Activated T-cell treated with anti-CD3 and anti-CD28 coated beads for 48 hours (primary cell): ENCODE measurements around the gene COX14.
"Not testable (repeated sequence)": the region's sequence is repeated elsewhere in the genome, so short reads cannot be mapped to it uniquely, and the experiment has no call there.

Experiments
- DNase-seq: peaks from one replicate; pipeline ENCODE4 v3.0.0-alpha.2; 2020; ENCODE audit warnings: low read depth

Gene COX14

DNA sequence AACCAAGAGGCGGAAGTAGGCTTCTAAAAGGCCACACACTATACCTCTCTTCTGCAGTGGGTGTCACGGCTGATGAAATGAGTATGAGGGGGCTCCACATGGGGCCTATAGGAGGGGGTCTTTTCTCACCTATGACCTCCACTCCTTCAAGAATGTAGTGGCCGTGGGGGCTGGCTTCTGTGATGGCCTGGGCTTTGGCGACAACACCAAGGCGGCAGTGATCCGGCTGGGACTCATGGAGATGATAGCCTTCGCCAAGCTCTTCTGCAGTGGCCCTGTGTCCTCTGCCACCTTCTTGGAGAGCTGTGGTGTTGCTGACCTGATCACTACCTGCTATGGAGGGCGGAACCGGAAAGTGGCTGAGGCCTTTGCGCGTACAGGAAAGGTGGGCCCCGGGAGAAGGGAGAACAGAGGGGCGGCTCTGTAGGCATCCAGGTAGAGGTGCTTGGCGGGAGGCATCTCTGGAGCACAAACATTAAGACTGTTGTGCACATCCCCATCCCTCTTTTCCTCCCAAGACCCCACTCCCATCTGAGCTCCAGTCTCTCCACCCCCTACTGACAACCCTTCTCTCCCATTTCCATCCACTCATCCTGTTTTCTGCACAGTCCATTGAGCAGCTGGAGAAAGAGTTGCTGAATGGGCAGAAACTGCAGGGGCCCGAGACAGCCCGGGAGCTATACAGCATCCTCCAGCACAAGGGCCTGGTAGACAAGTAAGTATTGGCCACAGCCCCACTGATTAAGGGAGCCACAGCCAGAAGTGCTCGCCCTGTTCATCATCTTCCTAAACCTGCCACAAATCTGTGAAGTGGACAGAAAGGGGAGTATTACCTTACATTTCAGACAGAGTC is 4.4 kb upstream of the COX14 start:
- DNase-seq: no peak

DNA sequence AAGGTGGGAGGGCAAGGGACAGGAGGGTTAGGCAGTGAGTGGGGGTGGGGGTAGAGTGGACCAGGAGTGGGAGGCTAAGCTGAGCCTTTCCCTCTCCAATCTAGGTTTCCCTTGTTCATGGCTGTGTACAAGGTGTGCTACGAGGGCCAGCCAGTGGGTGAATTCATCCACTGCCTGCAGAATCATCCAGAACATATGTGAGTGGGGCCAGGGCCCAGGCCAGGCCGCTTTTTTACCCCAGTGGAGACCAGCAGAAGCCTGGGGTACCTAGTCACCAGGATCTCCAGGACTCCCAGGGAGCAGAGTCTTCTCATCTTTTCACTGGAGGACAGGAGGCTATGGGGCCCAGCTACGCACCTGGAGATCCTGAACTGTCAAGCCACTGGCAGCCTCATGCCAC is 2.7 kb upstream of the COX14 start:
- no peak for DNase-seq

DNA sequence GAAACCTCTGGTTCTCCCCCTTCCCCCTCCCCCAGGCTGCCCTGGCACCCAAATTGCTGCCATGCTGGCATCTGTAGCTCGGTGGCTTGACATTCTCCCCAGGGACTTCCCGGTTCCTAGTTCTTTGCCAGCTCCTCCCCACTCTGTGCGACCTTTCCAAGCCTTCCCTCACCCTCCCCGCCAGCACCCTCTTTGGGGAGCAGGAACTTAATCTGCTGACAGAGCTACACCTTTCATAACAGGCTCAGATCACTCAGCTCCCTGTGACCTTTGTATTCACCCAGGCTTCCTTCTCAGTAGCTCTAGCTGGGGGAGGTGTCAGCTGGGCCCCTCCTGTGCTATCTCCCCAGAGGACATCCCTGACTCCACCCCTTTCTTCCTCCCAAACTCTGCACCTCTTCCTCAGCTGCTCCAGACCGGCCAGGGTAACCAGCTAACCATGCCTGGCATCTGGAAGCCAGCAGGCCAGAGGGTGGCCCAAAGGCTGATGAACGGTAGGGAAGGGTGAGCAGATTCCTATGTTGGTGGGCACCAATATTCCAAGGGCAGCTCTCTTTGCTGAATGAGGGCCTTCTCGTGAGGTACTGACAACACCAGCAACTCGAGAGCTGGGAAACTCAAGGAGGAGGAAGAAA is 1.8 kb upstream of the COX14 start:
- DNase-seq: no peak

DNA sequence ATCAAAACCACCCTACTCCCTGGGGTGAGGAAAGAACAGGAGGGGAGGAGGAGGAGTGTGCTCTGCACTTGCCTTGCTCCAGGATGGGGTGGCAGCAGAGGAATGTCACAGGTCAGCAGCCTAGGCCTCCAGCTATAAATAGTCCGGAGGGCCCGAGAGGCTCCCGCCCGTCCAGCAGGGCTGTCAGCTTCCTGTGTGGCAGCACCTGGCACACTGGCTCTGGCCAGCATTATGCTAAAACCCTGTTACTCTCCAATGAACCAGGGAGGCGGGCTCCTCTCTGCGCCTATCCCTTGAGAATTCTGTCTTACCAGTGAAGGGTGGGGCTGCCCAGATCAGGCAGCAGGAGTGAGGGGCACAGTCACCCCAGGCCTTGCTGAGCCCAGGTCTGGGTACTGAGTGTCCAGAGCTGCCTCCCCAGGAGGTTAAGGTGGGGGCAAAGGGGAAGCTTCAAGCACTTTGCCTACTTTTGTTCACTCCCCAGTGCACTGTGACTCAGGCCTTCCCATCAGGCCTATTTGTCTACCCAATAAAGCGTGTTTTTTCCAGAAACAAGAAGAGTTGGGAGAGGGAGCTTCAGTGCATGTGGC is 1.2 kb upstream of the COX14 start:
- no peak for DNase-seq

DNA sequence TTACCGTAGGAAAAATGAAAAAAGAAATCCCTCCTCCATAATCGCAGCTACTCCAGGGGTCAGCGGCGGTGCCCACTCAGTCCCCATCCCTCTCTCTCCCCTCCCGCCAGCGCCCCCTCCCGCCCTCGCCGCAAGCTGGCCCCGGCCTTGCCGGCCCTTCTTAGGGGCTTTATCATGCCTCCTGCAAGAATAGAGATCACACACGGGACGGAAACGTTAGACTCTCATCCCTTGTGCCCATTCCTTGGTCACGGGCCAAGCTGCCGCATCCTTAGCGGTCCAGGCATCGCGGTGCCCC is 692 bp upstream of the COX14 start:
- no peak for DNase-seq

DNA sequence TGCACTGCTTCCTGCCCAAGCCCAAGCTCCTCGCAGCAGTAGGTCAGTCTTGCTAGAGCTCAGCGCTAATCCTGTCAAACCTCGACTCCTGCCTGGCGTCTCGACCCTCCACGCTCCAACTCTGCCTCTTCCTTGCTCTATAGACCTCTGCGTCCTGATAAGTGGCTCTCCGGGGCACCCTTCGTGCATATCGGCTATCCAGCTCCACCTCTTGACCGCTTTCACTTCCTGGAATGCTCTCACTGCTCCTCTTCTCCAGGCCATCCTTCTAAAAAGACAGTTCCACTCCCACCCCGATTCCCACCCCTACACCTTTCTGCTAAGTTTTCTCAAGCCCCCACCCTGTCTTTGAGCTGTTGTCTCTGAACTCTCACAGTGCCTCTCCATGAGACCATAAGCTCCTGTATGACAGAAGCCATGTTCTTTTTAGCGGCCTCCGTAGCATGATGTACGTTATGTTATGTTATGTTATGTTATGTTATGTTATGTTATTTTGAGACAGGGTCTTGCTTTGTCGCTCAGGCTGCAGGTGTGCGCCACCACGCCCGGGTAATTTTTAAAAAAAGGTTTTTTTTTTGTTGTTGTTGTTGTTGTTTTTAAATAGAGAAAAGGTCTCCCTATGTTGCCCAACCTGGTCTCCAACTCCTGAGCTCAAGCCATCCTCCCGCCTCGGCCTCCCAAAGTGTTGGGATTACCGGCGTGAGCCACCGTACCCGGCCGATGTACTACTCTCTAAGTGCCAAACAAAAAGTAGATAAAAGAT is 601 bp downstream of the COX14 start:
- DNase-seq: no peak

DNA sequence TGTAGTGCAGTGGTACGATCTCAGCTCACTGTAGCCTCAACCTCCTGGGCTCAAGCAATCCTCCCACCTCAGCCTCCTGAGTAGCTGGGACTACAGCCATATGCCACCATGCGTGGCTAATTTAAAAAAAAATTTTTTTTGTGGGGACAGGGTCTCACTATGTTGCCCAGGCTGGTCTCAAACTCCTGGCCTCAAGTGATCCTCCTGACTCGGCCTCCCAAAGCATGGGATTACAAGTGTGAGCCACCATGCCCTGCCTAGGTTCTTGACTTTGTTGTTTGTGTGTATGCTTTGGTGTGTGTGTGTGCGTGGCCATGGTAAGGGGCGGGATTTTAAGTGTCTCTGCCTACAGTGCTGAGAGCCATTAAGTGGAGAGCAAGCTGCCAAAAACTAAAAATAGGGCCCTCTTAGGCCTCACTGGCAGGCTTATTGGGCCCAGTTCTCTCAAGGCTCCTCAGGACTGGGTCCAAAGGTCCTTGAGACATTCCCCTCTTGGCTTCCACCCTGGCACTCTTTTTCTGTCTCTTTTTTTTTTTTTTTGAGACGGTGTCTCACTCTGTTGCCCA is 5.1 kb downstream of the COX14 start:
- no peak for DNase-seq

DNA sequence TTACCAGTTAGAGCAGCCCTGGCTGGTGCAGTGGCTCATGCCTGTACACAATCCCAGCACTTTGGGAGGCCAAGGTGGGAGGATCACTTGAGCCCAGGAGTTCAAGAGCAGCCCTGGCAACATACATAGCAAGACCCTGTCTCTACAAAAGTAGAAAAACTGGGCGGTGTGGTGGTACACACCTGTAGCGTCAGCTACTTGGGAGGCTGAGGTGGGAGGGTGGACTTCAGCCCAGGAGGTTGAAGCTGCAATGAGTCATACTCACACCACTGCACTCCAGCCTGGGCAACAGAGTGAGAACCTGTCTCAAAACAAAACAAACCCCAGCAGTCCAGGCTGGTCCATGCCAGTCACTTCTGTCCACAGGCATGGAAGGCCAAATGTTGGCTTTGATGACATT is 7.4 kb downstream of the COX14 start:
- DNase-seq: no peak

DNA sequence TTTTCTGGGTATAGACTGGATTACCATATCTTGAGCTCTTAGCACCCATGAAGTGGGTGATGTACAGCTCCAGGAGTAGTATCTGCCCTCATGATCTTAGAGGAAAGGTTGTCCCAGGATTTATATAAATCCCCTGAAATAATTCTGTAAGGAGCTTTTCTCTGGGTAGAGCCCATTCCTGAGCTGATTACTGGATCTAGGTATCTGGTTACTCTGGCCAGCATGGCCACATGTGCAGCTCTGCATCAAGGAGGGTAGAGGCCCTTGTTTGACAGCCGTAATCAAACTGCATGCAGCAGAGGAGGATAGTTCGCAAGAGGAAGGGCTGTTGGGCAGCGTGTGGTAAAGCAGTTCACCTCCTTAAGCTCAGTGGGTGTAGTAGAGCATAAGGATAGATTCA is 8.5 kb downstream of the COX14 start:
- no peak for DNase-seq

DNA sequence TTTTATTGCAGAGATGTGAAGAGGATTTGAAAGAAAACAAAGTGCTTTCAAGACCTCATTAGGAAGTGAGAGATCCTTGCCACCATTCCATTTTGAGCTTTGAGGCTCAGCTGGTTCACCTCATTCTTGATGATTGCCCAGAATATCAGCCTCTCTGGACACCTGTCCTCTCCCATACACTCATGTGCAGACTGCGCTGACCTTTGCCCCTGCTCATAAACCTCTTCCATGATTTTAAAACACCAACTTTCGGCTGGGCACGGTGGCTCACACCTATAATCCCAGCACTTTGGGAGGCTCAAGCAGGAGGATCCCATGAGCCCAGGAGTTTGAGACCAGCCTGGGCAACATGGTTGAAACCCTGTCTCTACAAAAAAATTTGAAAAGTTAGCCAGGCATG is 8.9 kb downstream of the COX14 start:
- DNase-seq: no peak

DNA sequence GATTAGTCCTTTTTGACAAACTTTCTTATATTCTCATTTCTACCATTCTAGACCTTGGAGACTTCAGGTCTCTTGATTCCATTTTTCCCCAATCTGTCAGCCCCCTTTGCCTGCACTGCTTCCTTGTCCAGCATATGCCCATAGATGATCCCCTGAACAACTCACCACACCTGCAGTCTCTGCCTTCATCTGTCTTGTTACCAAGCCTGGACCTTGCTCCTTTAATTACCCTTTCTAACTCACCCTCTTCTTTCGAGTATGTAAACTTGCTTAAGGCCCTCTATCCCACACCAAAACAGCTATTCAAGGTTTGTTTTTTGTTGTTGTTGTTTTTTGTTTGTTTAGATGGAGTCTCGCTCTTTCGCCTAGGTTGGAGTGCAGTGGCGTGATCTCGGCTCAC is 9.6 kb downstream of the COX14 start:
- no peak for DNase-seq

DNA sequence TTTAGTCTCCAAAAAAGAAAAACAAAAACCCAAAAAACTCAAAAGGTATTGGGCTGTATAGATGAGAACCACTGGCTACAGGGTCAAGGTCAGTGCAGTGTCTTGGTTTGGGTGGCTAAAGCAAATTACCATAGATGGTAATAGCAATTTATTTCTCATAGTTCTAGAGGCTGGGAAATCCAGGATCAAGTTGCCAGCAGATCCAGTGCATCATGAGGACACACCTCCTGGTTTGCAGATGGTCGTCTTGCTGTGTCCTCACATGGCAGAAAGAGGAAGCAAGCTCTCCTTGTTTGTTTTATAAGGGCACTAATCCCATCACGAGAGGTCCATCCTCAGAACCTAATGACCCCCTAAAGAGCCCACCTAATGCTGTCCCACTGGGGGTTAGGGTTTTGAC is 11.2 kb downstream of the COX14 start:
- no peak for DNase-seq

DNA sequence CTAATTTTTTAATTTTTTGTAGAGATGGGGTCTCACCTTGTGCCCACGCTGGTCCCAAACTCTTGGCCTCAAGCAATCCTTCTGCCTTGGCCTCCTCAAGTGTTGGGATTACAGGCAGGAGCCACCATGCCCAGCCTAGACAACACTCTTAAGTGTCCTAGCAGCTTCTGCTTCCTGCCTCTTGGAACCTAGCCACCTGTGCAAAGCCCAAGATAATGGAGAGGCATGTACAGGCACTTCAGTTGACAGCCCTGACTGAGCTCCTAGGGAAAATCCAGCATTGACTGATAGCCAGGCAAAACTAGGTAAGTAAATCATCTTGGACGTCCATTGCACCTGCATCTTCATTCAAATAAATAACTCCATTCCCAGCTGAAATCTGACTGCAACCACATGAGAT is 15.5 kb downstream of the COX14 start:
- no peak for DNase-seq

DNA sequence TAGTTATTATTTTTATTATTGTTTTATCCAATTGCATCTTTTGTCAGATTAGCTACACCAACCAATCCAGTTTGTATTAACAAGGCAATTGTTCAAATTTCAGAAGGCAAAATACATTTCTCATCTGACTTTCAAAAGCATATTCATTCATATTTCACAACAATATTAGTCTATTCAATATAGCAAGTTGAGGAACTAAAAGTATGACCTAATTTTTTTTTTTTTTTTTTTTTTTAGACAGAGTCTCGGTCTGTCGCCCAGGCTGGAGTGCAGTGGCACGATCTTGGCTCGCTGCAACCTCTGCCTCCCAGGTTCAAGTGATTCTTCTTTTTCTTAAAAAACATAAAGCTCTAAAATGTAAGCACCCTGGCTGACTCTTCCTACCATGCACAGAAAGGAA is 17.3 kb downstream of the COX14 start:
- no peak for DNase-seq

DNA sequence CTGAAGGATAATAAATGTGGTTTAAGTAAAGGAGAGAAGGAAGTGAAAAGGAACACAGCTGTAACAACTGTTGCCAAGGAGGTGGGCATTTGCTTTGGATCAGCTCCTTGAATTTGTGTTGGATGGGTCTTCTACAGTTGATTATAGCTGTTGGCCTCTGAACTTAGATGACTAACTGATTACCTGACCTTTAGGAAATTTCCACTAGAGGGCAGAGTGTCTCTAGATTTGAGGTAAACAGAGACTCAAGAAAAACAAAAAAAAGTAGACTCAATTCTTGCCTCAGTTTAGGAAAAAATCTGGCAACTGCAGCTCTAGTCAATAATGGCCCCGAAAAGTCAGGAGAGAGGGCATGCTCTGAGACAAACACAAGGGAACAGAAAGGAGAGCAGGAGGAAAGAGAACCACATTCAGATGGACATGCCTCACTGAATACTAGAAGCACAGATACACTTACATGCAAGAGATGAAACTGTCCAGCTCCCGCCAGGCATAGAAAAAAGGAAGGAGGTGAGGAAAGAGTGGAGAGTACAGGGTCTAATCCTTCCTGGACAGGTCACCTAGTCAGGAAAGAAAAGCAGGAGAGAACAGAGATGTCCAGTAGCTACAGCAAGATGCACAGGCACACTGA is 20.6 kb downstream of the COX14 start:
- DNase-seq: no peak

DNA sequence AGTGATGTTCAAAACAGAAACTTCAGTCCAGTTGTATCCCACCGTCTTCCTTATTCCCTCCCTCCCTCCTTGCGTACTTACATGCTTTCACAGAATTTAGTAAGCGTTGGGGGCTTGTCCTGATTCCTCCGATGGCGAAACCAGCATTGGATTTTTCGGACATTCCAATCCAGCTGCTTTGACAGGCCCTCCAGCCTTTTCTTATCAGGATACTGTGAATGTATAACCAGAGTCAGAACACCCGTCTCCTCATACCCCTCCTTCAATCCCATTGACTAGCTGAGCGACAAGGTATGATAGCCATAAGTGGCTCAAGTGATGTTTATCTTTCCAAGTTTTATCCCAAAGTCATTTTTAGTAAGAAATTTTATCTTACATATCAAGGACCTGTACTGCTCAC is 31.0 kb downstream of the COX14 start:
- no peak for DNase-seq

DNA sequence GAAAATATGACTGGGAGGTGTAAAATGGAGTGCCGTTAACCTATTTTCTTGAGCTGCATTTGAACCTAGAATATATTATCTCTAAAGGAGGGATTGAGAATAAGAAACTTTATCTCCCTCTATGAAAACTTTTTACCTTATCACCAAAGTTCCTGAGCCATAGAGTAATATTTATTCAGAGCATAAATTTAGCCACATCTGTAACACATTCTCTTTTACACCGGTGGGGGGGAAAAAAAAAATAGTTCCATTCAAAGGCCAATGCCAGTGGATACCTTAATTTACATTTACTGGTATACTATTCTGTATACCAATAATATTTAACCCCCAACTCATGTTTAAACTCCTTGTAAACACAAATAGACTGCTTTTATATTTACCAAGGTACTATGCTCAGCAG is 33.4 kb downstream of the COX14 start:
- DNase-seq: no peak

DNA sequence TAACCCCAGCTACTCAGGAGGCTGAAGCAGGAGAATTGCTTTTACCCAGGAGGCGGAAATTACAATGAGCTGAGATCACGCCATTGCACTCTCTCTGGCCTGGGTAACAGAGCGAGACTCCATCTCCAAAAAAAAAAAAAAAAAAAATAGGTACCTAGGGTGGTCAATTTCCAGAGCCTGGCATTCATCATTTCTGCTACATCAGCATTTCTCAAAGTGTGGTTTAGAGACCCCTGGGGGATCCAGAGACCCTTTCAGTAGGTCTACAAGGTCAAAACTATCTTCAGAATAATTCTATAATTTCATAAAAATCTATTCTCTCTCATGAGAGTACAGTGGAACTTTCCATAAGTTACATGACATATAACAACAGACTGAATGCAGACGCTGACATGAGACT is 35.2 kb downstream of the COX14 start:
- no peak for DNase-seq

DNA sequence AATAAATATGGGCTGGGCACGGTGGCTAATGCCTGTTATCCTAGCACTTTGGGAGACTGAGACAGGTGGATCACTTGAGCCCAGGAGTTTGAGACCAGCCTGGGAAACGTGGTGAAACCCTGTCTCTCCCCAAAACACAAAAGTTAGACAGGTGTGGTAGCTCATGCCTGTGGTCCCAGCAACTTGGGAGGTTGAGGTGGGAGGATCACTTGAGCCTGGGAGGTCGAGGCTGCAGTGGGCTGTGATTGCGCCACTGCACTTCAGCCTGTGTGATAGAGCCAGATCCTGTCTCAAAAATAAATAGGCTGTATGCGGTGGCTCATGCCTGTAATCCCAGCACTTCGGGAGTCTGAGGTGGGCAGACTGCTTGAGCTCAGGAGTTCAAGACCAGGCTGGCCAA is 36.0 kb downstream of the COX14 start:
- DNase-seq: not testable (repeated sequence)

DNA sequence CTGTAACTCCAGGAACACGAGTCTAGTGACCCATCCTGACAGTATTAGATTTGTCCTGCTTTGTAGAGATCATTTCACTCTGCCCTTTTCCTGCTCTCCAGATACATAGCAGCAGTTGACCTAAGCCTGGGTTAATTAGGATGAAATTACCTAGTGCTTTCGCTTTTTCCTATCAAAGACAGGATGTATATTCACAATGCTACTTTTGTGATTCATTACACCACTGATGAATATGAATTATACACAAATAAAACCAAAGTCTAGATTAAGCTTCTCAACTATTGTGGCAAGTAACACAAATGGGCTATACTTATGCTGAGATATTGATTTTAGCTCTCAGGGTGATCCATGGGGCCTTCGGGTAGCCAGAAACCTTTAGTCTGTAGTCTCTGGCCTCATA is 37.3 kb downstream of the COX14 start:
- no peak for DNase-seq

DNA sequence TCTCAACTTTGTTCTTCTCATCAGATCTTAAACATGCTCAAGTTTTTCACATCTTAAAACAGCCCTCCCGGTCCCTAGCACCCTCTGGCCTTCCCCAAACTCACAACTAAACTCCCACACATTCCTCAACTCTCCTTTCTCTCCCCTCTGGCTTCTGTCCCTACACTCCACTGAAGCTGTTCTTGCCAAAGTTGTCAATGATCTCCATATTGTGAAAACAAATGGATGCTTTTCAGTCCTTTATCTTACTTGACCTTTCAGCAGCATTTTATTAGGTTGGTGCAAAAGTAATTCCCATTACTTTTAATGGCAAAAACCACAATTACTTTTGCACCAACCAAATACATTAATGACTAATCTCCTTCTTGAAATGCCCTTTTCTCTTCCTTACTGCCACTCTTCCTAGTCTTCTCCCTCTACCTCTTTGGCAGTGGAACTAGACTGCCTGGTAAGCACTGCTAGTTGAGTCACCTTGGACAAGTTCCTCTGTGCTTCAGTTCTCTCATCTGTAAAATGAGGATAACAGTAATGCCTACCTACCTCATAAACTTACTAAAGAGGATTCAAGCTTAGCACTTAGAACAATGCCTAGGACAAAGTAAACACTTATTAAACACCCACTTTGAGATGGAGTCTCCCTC is 39.1 kb downstream of the COX14 start:
- DNase-seq: no peak

DNA sequence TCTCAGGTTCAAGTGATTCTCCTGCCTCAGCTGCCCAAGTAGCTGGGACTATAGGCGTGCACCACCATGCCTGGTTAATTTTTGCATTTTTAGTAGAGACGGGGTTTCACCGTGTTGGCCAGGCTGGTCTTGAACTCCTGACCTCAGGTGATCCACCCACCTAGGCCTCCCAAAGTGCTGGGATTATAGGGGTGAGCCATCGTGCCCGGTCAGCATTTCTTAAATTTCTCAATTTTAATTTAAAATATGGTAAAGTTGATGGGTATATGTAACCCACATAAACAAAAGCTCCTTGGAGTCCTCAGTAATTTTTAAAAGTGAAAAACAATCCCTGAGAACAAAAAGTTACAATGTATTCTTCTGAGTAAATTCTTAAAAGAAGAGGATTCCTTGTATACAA is 42.9 kb downstream of the COX14 start:
- not testable (repeated sequence) for DNase-seq
